Stimulated activated CD4-positive, alpha-beta T cell treated with anti-CD3 and anti-CD28 coated beads, Interleukin-12 subunit alpha, Interleukin-12 subunit beta, amount 100 ng/mL, for 48 hours (primary cell): ENCODE data around the gene SAMD14.

Source experiments
- DNase-seq, 3 donors: peaks; one replicate each; pipeline ENCODE4 v3.0.0-alpha.2; 2020; ENCODE audit warnings: low read depth in 2 of 3, low spot score in 1 of 3

SAMD14 gene

DNA sequence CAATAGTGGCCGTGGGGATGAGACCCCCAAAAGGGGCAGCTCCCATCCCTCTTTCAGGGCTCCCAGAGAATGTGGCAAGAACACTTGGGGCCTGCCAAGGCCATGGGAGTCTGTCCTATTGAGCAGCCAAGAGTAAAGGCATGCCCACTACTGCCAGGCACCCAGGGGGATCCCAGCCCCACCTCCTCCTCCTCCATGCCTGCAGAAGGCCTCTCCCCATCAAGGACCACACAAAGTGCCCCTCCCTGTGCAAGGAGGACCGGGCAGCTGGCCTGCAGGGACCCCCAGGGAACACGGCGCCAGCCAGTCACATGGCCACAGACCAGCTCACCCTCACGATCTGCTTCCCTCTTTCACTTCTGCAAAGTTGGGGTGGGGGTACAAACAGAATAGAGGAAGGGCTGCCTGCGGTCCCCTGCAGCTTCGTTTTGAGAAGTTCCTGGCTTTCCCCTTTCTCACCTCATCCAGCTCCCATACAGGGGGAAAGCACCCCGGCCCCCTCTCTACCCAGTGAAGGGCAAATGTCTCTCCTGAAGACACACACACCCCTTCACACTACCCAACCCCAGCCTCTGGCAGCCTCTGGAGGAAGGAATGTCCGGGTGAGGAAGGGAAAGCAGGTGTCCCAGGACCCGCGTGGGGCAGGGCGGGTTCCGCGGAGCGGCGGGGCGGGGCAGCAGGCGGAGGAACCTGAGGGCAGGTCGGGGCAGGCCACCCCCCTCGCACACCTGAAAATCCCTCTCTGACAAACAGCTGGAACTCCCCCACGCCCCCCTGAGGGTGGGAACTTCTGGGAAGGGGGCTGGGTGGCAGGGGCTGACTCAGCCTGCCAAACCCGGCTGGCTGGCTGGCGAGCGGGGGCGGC is 18.5 kb upstream of the SAMD14 start:
- DNase-seq, result peak; percentile 59 to 64 (median 64)

DNA sequence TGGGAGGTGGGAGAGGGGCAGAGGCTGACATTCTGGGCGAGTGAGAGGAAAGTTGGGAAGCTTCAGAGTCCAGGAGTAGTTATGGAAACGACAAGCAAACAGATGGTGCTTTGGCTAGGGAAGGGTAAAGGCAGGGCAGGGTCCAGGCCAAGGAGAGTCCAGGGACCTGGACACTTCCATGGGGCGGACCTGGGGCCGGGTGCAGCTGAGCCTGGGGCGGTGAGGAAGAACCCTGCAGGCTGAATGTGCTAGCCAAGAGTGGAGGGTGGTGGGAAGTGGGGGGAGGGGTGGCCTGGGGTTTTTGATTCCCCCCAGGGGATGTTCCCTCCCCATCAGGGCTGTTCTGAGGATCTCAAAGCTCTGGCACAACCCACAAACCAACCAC is 17.9 kb upstream of the SAMD14 start:
- no peak for DNase-seq

GRCh38 chr17:50146927-50147665 is 17.1 kb upstream of the SAMD14 start:
- DNase-seq, result no peak

- no peak for DNase-seq
These were observed 16.4 kb upstream of the SAMD14 start for GRCh38 chr17:50146230-50146926.

DNA sequence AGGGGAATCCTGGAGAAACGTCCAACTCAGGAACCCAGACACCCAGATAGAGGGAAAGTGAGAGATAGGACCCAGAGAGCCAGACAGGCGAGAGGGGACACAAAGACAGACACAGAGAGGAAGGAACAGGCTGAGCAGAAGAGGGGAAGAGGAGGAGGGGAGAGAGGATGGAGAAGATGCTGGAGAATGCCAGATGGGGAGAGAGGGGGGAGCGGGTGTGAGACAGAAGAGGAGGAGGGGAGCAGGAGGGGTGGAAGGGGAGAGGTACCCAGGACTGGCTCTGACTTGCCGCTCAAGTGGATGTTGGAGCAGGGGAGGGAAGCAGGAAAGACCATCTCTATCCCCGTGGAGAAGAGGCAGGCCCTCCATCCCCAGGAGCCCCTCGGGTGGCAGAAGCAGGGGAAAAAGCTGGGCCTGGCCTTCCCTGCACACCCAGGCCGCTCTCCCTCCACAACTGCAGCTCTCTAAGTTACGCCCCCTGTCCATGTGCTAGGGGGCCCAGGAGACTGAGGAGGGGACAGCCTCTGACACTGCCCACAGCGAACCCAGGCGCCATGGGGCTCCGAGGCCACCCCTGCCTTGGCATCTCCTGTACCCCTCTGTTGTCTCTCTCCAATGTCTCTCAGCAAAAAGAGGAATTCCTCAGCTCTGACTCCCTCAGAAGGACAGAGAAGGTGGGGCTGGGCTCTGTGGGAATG is 15.7 kb upstream of the SAMD14 start:
- DNase-seq, result no peak

- DNase-seq, result no peak
These were observed 15.0 kb upstream of the SAMD14 start for GRCh38 chr17:50144845-50145531.

- no peak for DNase-seq
These were observed 14.4 kb upstream of the SAMD14 start for GRCh38 chr17:50144355-50144754.

DNA sequence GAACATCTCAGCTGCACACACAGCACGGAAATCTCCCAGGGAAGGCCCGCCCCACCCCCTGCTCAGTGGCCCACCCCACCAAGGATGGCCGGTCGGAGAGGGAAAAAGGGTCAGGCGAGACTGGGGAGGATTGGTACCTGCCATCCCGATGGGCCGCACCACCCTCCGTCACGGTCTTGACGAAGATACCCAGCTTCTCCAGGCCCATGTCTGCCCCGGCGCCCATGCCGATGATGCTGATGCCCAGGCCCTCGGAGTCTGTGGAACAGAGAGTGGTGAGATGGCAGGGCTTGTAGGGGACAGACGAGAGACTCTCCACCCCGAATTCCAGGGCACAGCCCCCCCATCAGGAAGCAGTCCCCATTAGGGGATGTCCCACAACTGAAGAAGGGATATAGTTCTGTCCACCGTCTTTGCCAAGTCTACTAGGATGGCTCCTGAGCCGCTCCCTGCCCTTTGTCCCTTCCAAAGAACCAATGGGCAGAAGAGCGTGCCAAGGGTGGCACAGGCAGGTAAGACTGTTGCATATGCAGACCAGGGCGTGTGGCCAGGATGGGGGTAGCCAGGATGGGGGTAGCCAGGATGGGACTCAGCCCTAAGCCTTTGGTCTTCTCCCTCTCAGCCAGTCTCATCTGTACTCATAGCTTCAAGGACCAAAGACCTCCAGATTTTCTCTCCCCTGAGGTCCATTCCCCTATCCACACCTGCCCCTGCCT is 13.7 kb upstream of the SAMD14 start:
- DNase-seq, result no peak

DNA sequence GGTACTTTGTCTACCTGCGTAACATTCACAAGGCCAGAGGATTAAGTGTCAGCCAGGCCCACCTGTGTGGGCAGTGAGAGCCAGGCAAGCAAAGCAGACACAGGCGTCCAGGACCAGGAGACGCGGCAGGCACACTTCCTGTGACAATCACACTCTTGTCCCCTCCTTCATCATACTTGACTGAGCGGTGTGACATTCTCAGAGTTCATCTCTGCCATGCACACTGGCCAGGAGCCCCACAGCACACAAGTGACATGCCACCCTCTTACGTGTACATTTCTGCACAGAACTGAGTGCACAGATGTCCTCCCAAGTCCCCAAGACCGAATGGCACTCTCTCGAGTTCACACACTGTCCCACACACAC is 11.8 kb upstream of the SAMD14 start:
- DNase-seq, result no peak

- no peak for DNase-seq
These were observed 11.2 kb upstream of the SAMD14 start for GRCh38 chr17:50141026-50141744.

GRCh38 chr17:50139950-50140885 is 10.3 kb upstream of the SAMD14 start:
- DNase-seq, result peak; percentile 72 to 79 (median 73)

DNA sequence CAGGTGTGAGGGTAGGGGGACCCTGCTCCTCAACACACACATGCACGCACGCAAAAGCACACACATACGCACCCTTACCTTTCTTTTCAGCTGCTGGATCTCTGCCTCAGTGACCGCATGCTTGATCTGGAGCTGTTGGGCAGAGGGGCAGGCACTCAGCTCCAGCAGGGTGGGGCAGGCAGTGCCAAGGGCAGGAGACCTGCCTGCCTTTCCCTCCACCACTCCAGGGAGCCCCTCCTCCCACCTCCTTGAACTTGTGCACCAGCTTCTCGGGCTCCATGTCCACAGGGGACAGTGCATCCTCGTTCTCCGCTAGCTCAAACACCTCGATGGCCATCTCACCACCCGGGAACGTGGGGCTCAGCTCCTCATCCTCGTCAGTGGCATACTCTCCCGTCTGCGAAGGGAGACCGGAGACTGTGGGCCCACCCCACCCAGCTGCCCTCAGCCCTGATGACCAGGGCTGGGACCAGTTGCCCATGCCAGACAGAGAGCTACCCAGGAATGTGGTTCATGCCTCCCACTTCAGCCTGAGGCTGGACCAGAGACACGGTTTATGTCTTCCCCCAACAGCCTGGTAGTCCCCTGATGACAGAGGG is 9.3 kb upstream of the SAMD14 start:
- no peak for DNase-seq

- no peak for DNase-seq
These were observed 7.1 kb upstream of the SAMD14 start for GRCh38 chr17:50137042-50137441.

- no peak for DNase-seq
These were observed 6.2 kb upstream of the SAMD14 start for GRCh38 chr17:50136096-50136687.

- DNase-seq, result no peak
These were observed 5.5 kb upstream of the SAMD14 start for GRCh38 chr17:50135316-50136095.

- no peak for DNase-seq
These were observed 4.5 kb upstream of the SAMD14 start for GRCh38 chr17:50134206-50135110.
